ENCODE results near the gene LRIG3. TPM values are rescaled to one million over a fixed set of nuclear protein-coding genes. Genes with fewer than 3 reads are reported as not detected.

Gene LRIG3
- total RNA-seq, 1 donor = 88.8 TPM

- peak overlapping the region; percentile 94 for H3K4me3 ChIP-seq (ENCODE audit: low read depth, low read length)
- peak; percentile 77 for DNase-seq (ENCODE audit: low read depth)
- TF ChIP-seq CTCF (IDR thresholded peaks at IDR 0.05; ENCODE audit: insufficient read depth, low read length) = no peak
These were observed 3.3 kb downstream of the LRIG3 start for GRCh38 chr12:58916921-58917511.

GRCh38 chr12:58916161-58916621, 4.1 kb downstream of the LRIG3 start:
- no peak for TF ChIP-seq CTCF (IDR thresholded peaks at IDR 0.05; ENCODE audit: insufficient read depth, low read length)
- peak overlapping the region; percentile 94 for H3K4me3 ChIP-seq (ENCODE audit: low read depth, low read length)
- DNase-seq (ENCODE audit: low read depth) = no peak

GRCh38 chr12:58915634-58916033, 4.7 kb downstream of the LRIG3 start:
- peak; percentile 87 for DNase-seq (ENCODE audit: low read depth)
- H3K4me3 ChIP-seq (ENCODE audit: low read depth, low read length) = peak overlapping the region; percentile 94
- no peak for TF ChIP-seq CTCF (IDR thresholded peaks at IDR 0.05; ENCODE audit: insufficient read depth, low read length)

- peak overlapping the region; percentile 94 for H3K4me3 ChIP-seq (ENCODE audit: low read depth, low read length)
- no peak for TF ChIP-seq CTCF (IDR thresholded peaks at IDR 0.05; ENCODE audit: insufficient read depth, low read length)
- no peak for DNase-seq (ENCODE audit: low read depth)
These were observed 5.3 kb downstream of the LRIG3 start for GRCh38 chr12:58915037-58915436.

GRCh38 chr12:58914457-58914856, 5.8 kb downstream of the LRIG3 start:
- no peak for TF ChIP-seq CTCF (IDR thresholded peaks at IDR 0.05; ENCODE audit: insufficient read depth, low read length)
- no peak for DNase-seq (ENCODE audit: low read depth)
- H3K4me3 ChIP-seq (ENCODE audit: low read depth, low read length) = no peak overlapping the region

GRCh38 chr12:58907391-58907790, 12.9 kb downstream of the LRIG3 start:
- no peak overlapping the region for H3K4me3 ChIP-seq (ENCODE audit: low read depth, low read length)
- no peak for TF ChIP-seq CTCF (IDR thresholded peaks at IDR 0.05; ENCODE audit: insufficient read depth, low read length)
- DNase-seq (ENCODE audit: low read depth) = peak; percentile 85

- TF ChIP-seq CTCF (IDR thresholded peaks at IDR 0.05; ENCODE audit: insufficient read depth, low read length) = no peak
- DNase-seq (ENCODE audit: low read depth) = no peak
These were observed 13.4 kb downstream of the LRIG3 start for GRCh38 chr12:58906917-58907316.

More at GRCh38 chr12:58906917-58907316, 13.4 kb downstream of the LRIG3 start:
- H3K4me3 ChIP-seq (ENCODE audit: low read depth, low read length) = no peak overlapping the region

All from fibroblast of the aortic adventitia (primary cell).